ENCODE data around the gene CYFIP1. TPM values are rescaled to one million over a fixed set of nuclear protein-coding genes. Genes with fewer than 3 reads are reported as not detected.

The CYFIP1 gene
- total RNA-seq, 1 donor, result 108 TPM

DNA sequence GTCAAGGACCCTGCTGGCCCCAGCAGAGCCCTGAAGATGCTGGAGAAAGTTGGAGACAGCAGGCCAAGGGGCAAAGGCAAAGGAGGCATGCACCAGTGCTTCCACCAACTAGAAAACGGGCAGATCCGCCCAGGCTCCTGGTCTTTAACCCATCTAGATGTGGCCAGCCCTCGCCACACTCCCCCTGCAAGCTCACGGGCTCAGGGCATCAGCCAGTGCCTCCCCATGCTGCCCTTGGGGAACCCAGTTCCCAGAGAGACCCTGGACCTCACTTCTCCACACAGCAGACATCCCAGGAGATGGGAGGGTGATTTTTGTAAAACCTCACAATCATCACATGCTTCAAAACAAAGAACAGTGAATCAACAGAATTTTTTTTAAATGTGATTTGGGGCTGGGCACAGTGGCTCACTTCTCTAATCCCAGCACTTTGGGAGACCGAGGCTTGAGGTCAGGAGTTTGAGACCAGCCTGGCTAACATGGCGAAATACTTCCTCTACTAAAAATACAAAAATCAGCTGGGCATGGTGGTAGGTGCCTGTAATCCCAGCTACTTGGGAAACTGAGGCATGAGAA, 24.5 kb downstream of the CYFIP1 start:
- TF ChIP-seq, protein P1, sequence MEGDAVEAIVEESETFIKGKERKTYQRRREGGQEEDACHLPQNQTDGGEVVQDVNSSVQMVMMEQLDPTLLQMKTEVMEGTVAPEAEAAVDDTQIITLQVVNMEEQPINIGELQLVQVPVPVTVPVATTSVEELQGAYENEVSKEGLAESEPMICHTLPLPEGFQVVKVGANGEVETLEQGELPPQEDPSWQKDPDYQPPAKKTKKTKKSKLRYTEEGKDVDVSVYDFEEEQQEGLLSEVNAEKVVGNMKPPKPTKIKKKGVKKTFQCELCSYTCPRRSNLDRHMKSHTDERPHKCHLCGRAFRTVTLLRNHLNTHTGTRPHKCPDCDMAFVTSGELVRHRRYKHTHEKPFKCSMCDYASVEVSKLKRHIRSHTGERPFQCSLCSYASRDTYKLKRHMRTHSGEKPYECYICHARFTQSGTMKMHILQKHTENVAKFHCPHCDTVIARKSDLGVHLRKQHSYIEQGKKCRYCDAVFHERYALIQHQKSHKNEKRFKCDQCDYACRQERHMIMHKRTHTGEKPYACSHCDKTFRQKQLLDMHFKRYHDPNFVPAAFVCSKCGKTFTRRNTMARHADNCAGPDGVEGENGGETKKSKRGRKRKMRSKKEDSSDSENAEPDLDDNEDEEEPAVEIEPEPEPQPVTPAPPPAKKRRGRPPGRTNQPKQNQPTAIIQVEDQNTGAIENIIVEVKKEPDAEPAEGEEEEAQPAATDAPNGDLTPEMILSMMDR (IDR thresholded peaks at IDR 0.05; ENCODE audit: insufficient read depth, low read depth, low read length), result no peak
- no peak overlapping the region for H3K4me3 ChIP-seq (ENCODE audit: low read depth, low read length)
- no peak for DNase-seq (ENCODE audit: low read depth)

DNA sequence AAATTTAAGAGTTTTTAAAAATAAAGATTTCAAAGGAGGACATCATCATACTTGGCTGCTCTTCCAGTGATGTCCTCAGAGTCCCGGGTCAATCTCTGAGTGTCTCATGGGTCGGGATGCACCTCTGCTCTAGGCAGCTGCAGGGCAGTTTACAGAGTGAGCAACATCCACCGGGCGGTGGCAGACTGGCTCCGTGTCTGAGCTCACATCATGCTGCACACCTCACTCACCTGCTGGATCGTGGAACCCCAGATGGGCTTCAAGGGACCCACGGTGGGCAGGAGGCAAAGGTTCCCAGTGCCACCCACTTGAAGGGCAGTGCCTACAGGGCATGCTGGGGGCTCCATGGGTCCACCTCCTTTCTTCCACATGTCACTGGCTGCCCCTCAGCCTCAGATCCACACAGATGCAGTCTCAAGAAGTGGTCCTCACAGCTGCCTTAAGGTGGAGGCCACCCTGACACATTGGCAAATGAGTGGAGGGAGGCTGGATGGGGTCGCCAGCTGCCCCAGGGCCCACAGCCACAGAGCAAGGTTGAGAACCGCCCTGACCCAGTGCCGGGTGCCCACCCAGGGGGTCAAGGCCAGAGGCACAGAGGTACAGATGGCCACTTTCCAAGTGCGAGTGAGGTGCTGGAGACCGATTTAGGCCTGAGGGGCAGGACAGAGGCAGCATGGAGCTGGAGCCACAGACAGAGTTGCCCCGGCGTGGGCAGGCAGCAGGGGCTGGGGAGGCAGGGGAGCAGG, 25.2 kb downstream of the CYFIP1 start:
- H3K4me3 ChIP-seq (ENCODE audit: low read depth, low read length), result no peak overlapping the region
- no peak for DNase-seq (ENCODE audit: low read depth)
- TF ChIP-seq, protein P1 (IDR thresholded peaks at IDR 0.05; ENCODE audit: insufficient read depth, low read depth, low read length), result no peak

DNA sequence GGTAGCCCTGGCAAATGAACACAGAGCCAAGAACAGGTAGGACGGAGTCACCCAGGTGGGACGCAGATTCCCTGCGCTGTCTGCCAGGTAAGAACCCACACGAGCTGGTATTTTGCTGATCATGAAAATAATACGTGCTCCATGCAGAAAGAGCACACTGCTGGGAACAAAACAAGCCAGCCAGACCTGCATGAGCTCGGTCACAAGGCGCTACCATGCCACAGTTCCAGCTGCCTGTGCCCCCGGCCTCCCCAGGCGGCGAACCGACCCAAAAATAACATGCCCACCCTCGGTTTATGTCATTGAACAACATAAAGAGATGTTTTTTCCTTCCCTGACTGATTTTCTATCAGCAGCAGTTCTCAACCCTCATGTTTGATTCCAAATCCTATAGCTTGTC, 25.8 kb downstream of the CYFIP1 start:
- TF ChIP-seq, protein P1 (IDR thresholded peaks at IDR 0.05; ENCODE audit: insufficient read depth, low read depth, low read length), result no peak
- DNase-seq (ENCODE audit: low read depth), result no peak
- no peak overlapping the region for H3K4me3 ChIP-seq (ENCODE audit: low read depth, low read length)

DNA sequence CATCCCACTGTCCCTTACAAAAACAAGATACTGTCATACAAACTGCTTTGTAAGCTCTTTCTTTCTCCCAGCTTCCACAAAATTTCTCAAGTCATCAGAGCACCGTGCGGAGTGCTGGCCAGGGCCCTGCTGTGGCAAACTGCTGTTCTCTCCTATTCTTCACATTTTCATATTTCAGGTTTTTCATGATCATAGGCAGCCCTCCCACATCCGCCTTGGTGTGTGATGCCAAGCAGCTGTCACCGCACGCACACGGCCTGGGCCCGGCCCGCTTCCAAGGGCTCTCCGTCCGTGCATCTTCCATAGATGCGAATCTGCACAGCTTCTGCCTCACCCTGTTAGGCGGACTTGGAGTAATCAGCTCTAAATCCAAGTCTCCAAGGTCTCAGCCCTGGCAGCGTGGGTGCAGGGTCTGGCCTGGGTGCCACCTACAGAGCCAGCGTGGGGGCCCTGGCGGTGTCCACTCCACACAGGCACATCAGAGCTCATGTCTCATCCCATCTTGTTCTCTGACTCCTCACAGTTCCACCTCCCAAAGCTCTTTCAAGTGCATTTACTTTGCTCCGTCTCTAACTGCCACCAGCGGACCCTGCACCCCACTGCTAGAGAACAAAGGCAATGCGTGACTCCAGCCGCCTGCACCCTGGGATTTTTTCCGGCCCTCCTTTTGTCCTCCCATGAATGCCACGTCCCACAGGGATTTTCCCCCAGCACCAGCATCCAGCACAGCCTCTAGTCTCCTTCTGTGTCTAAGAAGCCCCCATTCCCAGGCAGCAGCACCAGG, 27.2 kb downstream of the CYFIP1 start:
- TF ChIP-seq, protein P1 (IDR thresholded peaks at IDR 0.05; ENCODE audit: insufficient read depth, low read depth, low read length), result no peak
- no peak for DNase-seq (ENCODE audit: low read depth)
- no peak overlapping the region for H3K4me3 ChIP-seq (ENCODE audit: low read depth, low read length)

GRCh38 chr15:22951381-22952280, 28.5 kb downstream of the CYFIP1 start:
- DNase-seq (ENCODE audit: low read depth), result peak; percentile 41
- no peak overlapping the region for H3K4me3 ChIP-seq (ENCODE audit: low read depth, low read length)
- TF ChIP-seq, protein P1 (IDR thresholded peaks at IDR 0.05; ENCODE audit: insufficient read depth, low read depth, low read length), result no peak

GRCh38 chr15:22951031-22951380, 29.2 kb downstream of the CYFIP1 start:
- TF ChIP-seq, protein P1 (IDR thresholded peaks at IDR 0.05; ENCODE audit: insufficient read depth, low read depth, low read length), result no peak
- H3K4me3 ChIP-seq (ENCODE audit: low read depth, low read length), result no peak overlapping the region
- DNase-seq (ENCODE audit: low read depth), result no peak
